Inferior parietal cortex (tissue), 1 donor: ENCODE results near the gene ARHGAP26.
"Not testable (repeated sequence)": the region's sequence is repeated elsewhere in the genome, so short reads cannot be mapped to it uniquely, and the experiment has no call there.

Experiments
- DNase-seq: peaks from one replicate; pipeline ENCODE4 v3.0.0-alpha.2; 2016; ENCODE audit errors: extremely low spot score

Gene ARHGAP26

GRCh38 chr5:142902186-142902965 is 132.2 kb downstream of the ARHGAP26 start:
- no peak for DNase-seq

- no peak for DNase-seq
Measured at GRCh38 chr5:142904416-142904815, 134.2 kb downstream of the ARHGAP26 start.

DNA sequence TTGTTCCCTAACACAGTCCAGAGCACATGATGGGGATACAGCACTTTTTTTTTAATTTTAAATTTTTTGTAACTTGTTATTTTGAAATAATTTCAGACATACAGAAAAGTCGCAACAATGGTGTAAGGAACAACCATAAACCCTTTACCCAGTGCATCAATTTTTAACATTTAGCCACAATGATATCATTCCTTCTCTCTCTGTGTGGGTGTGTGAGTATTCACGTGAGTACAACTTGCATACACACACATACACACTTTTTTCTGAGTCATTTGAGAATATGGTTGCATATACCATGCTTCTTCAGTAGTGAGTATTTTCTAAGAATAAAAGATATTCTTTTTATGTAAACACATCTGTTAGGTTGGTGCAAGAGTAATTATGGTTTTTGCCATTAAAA is 135.2 kb downstream of the ARHGAP26 start:
- no peak for DNase-seq

- DNase-seq, result no peak
Measured at GRCh38 chr5:142906863-142907671, 136.9 kb downstream of the ARHGAP26 start.

DNA sequence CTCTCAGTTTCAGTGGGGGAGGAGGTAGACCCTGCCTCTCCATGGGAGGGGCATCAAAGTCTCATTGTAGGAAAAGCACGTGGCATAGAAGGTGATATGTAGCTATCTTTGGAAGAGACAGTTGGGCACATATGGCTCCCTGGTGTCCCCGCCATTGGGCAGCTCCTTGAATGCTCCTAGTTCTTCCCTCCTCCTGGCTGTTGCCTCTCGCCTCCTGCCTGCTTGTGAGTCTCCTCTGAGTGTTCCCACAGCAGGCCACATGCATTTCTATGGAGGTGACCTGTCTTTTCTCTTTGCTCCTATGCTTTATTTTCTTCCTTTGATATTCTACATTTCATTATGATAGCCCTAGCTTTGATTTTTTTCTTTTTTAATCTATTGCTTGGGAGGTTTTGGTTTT is 138.5 kb downstream of the ARHGAP26 start:
- no peak for DNase-seq

DNA sequence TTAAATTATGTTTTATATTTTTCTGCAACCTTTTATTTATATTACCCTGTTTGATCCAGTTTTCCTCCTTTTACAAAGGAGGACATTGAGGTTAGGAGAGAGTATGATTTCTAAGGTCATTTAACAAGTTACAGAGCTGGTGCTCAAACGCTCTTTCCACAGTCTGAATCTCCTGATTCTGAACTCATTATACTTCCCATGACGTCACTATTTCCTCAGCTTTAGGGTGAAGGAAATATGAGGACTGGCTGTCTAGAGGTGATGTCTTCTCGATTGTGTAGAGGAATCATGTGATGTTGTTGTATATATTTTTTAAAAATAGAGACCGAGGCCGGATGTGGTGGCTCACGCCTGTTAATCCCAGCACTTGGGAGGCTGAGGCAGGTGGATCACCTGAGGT is 140.0 kb downstream of the ARHGAP26 start:
- DNase-seq, result no peak

DNA sequence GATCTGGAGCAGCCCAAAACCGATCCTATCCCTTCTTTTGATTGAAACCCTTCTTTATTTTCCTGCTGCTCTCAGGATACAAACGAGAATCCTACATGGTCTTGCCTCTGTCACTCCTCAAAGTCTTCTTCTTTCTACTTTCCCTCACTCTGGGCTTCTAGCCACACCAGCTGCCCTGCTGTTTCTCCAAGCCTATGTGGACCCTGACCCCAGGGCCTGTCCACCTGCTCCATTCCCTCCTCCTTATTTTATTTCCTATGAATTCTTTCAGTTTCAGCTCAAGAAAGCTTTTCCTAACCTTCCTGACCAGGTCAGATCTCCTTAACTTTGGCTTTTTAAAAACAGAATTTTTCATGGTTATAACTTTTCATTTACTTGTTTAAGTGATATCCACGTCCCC is 141.0 kb downstream of the ARHGAP26 start:
- DNase-seq, result no peak

GRCh38 chr5:142911775-142912174 is 141.6 kb downstream of the ARHGAP26 start:
- no peak for DNase-seq

DNA sequence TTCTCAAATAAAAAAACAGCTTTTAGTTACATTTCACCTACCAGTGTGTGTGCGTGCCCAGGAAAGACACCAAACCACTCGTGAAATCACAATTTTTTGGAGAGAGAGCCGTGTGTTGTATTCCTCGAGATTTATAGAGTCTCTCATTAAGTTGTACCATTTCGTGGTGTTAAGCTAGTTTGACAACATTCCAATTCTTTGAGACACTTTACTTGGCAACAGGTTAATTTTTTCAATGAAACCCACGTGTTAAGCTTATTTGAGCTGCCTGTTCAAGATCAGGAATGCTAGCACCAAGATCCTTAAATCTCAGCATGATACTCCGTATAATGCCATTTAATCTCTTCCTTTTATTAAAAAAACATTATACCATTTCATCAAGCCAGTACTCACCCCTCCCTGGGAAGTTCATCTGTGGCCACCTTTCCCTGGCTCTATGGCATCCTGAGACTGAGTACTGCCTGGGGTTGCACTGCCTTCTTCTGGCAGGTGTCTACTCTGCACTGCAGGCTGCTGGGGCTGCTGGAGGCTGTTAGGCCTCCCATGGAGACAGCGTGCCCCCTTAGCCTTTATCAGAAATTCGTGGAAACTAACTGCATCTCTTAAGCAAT is 143.7 kb downstream of the ARHGAP26 start:
- no peak for DNase-seq

- no peak for DNase-seq
Measured at GRCh38 chr5:142915038-142915437, 144.9 kb downstream of the ARHGAP26 start.

DNA sequence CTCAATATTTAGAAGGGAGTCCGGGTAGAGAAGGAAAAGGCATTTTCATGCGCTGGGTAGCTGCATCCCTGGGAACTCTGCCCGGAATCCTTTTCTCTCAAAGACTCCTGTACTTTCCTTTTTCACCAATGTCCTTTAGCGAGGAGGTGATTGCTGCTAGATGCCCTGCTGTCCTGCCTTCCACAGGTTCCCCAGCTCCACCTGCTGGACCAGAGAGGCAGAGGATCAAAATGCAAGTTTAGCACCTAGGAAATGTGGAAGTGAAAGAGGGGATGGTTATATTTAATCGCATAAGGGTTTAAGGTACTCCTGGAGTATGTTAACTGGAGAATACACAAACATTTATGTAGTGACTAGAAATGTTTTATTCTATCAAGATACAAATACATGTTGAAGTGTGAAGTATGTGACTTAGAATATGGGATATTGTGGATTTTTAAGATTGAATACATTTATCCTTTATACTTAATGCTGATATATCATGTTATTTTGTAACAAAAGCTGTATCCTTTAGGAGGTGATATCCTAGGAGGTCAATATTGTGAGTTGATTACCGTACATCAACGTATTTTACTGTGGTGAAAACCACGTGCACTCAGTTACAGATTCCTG is 145.7 kb downstream of the ARHGAP26 start:
- DNase-seq, result no peak

- DNase-seq, result no peak
Measured at GRCh38 chr5:142918959-142919635, 148.9 kb downstream of the ARHGAP26 start.

- no peak for DNase-seq
Measured at GRCh38 chr5:142920849-142921612, 150.9 kb downstream of the ARHGAP26 start.

- peak; percentile 84 for DNase-seq
Measured at GRCh38 chr5:142922223-142922952, 152.2 kb downstream of the ARHGAP26 start.

DNA sequence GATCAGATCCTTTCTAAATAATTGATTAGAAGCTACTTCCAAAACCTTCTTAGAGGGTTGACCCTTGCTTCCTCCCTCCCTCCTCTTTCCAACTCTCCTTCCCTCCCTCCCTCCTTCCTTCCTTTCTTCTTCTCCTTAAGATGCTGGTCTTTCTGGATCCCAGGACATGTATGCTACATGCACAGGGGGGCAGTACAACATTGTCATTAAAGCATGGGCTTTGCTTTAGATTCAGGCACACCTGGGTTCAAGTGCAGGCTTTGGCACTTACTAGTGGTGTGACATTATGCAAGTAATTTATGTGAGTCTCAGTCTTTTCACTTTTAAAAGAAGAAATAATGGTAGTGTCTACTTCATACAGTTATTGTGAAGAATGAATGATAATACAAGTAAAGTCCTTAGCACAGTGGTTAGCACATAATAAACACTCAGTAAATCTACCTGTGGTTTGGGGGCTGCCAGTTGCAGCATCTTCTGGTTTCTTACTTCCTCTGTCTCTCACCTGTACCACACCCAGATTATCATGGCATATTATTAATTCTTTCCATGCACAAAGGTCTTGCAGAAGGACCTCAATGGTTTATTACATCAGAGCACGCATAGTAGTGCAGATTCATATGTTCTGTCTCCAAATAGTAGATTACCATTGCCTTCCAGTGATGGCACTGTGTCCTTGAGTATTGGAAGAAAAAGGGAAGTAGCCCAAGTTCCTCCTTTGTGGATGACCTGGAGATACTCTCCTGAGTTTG is 154.1 kb downstream of the ARHGAP26 start:
- DNase-seq, result no peak

DNA sequence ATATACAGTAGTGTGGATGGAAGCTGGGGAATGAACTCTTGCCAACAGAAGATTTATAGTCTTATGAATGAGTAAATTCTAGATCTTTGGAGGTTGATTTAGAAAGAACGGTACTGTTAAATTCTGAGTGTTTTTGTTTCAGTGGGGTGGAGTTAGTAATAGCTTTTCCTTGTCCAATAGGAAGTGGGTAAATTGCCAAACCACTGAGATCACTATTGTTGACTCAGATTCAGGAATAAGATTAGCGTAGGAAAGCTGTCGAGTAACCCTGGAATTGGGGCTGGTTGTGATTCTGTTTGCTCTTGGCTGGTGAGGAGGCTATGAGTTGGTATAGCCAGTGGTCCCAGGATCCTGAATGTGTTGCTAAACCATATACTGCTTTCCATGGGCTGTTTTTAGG is 155.6 kb downstream of the ARHGAP26 start:
- DNase-seq, result no peak

DNA sequence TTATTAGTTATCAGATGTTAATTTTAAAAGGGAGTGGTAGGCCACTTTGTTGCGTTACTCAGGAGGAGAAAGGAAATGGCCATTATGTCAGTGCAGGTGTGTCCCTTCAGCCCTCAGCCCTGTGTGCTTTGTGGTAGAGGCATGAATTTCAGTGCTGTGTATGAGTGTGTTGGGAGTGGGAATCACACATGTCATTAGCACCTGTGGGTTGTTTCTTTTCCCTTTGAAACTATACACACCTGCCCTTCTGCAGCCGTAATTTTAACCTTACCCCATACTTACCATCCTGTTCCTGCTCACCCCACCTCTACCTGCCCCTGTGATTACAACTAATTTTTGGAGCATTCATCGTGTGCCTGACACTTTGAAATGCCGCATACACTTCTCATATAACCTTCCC is 156.4 kb downstream of the ARHGAP26 start:
- no peak for DNase-seq

DNA sequence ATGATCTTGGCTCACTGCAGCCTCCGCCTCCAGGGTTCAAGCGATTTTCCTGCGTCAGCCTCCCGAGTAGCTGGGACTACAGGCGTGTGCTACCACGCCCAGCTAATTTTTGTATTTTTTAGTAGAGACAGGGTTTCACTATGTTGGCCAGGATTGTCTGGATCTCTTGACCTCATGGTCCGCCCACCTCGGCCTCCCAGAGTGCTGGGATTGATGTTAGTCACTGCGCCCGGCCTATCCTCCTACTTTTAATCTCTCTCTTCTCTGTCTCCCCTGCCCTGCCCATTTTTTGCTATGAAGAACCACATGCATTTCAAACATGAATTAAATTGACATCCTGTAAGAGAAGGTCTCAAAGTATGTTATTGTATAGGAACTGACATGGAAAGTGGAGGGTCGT is 158.8 kb downstream of the ARHGAP26 start:
- DNase-seq, result not testable (repeated sequence)

GRCh38 chr5:142929587-142929986 is 159.4 kb downstream of the ARHGAP26 start:
- no peak for DNase-seq
